NCI-H1694 treated with DMSO at 0.1 percent for 48 hours (cell line): ENCODE measurements around the gene RNF41.
A peak's percentile ranks its signal among the peaks of the same experiment; 100 is the strongest.

ENCODE experiments used
- DNase-seq: peaks from one replicate; lab custom pipeline; 2025; lab: John Stamatoyannopoulos, UW

The RNF41 gene

GRCh38 chr12:56243731-56244181, 22.0 kb upstream of the RNF41 start:
- no peak for DNase-seq

DNA sequence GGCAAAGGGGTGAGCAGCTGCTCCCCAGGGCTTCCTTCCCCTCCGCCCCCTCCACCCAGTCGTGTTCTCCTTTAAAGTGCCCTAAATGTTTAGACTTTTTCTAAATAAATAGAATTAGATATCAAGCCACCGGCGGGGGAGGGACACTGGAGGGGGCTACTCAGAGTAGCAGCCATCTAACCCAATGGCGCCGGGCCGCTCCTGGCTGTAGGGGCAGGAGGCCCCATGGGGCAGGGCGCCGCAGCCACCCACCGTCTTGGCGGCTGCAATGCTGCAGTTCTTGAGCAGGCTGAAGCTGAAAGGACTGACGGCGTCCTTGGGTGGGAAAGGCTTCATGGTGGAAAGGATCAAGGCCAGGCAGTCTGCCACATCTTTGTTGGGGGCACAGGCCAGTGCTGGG, 21.3 kb upstream of the RNF41 start:
- DNase-seq = no peak

- DNase-seq = no peak
Observed at GRCh38 chr12:56241424-56242303, 19.9 kb upstream of the RNF41 start.

DNA sequence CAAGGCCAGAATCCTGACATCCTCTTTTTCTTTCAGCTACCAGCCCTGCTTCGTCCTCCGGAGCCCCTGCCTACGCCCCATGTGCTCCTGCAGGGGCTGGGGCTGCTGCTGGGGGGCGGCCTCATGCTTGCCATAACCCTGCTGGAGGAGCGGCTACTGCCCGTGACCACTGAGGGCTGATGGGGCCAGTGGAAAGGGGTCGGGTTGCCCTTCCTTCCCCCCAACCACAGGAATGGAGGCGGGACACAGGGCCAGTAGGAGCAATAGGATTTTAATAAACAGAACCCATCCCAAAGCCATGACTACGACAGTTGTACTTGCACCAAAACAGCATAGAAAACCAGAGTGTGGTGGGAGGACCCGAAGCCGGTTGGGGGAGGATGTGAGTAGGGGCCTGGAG, 15.8 kb upstream of the RNF41 start:
- no peak for DNase-seq

DNA sequence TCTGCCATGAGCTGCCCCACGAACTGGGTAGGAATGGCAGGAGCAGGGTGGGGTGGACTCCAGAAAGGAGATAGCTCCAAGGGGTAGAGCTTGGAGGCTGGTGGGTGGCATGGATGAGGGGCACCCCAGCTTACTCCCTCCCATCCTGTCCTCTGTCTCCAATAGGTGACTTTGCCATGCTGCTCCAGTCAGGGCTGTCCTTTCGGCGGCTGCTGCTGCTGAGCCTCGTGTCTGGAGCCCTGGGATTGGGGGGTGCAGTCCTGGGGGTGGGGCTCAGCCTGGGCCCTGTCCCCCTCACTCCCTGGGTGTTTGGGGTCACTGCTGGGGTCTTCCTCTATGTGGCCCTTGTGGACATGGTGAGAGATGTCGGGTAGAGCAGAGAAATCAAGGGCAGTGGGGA, 15.3 kb upstream of the RNF41 start:
- no peak for DNase-seq

GRCh38 chr12:56236091-56236490, 14.4 kb upstream of the RNF41 start:
- no peak for DNase-seq

- no peak for DNase-seq
Observed at GRCh38 chr12:56234746-56235436, 13.2 kb upstream of the RNF41 start.

GRCh38 chr12:56231184-56231582, 9.5 kb upstream of the RNF41 start:
- DNase-seq = no peak

DNA sequence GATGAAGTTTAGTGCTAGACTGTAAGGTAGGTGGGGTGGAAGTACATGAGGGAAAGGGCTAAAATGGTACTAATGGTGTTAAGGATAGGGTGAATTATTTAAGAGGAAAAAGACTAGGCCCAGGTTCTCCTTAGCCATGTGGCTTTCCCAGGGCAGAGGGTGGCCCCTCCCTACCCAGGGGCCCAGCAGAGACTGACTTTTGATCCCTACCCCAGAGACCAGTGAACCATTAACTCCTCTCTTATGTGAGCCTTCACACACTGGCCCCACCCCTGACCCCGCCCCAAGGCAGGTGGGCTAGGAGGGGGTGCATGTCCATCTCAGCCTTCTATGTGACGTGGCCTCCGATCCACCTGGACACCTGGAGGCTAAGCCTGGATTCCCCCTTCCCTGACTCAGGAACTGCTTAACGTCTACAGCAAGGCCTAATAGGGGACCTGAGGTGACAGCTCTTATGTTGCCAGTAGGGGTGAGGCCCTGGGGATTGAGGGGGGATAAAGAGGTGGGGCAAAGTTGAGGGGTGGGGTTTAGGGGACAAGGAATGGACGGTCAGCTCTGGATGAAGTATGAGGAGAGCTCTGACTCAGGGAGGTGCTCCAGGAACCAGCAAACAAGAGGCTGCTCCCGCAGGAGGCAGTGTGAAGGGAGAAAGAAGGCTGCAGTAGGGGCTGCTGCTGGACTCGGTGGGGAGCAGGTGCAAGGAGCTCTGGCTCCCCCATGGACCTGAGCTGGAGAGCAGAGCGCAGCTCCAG, 8.9 kb upstream of the RNF41 start:
- no peak for DNase-seq

GRCh38 chr12:56229916-56230431, 8.3 kb upstream of the RNF41 start, which contains the start of gene SLC39A5:
SLC39A5 (plus strand) TSS chr12:56230051; CDS start chr12:56231275, 1,224 bp downstream.
- no peak for DNase-seq

- DNase-seq = no peak
Observed at GRCh38 chr12:56229082-56229481, 7.4 kb upstream of the RNF41 start.

GRCh38 chr12:56224954-56225353, 3.2 kb upstream of the RNF41 start:
- DNase-seq = no peak

DNA sequence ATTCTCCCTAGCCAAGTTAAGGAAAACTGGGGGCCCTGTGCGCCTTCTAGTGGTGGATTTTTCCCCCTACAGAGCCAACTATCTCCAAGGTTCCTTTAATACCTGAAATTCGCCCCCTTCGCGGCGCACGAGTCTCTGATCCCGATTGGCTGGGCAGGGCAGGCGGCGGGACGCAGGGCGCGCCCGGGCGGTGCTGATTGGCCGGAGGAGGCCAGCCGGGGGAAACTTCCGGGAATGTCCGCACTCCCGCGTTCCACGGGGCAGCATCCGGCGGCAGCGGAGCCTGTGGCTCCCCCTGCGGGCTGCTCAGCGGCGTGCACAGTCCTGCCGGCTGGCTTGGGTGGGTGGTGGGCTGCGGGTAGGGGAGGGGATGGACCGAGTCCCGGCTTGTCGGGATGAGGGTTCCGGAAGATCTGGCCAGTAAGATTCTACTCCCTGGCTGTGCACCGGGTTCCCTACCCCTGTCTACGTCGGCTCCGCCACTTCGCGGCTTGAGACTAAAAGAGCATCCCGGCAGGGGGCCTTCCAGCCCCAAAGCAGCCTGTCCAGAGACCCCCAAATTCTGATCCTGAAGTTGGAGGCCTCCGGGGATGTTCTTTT, 2.5 kb upstream of the RNF41 start, which contains the start of gene NABP2:
Gene NABP2 (plus strand): TSS at position 241 of the 600 bp plus-strand sequence. CDS start 515 bp downstream, outside the sequence.
- peak; percentile 86 for DNase-seq

GRCh38 chr12:56223571-56224101, 1.9 kb upstream of the RNF41 start:
- no peak for DNase-seq

DNA sequence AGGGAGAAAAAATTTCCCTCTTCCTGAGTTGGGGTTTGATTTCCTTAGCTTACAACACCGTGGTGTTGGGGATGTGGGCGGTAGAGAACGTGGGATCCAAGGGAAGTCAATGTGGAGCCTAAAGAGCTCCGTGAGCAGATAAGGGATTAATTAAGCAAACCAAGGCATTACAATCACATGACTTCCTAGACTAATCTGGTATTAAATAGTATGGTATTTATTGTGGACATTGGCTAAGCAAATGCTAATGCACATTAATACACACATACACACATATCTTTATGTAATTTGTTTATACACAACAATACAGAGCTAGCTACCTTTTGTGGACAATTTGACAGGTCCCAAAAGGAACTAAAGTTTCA, 791 bp upstream of the RNF41 start:
- DNase-seq = no peak

GRCh38 chr12:56221232-56221756, 428 bp downstream of the RNF41 start:
- DNase-seq = no peak

DNA sequence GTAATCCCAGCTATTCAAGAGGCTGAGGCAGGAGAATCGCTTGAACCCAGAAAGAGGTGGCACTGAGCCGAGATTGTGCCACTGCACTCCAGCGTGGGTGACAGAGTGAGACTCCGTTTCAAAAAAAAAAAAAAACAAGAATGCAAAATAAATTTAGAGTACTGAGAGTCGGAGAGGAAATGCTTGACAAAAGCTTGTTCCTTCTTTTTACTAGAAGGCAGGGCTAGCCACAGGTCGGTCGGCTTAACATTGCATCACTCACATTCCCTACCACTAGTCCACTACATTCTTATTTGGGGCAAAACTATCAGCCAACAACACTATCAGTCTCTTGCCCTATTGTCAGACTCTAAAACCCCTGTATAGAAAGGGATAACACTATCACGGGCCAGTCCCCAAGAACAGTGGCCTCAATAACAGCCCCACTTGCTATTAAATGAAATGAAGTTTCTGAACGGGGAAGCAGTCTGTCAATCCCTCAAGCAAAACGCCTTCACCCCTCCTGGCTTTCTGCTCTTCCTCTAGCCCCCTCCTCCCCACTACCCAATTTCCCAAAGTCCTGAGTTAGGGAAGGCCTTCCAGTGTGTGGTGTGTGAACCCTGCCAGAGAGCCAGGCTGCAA, 1.0 kb downstream of the RNF41 start:
- DNase-seq = no peak

GRCh38 chr12:56219840-56220239, 1.9 kb downstream of the RNF41 start:
- no peak for DNase-seq

GRCh38 chr12:56216461-56216860, 5.3 kb downstream of the RNF41 start:
- no peak for DNase-seq

- DNase-seq = no peak
Observed at GRCh38 chr12:56213878-56214277, 7.8 kb downstream of the RNF41 start.

DNA sequence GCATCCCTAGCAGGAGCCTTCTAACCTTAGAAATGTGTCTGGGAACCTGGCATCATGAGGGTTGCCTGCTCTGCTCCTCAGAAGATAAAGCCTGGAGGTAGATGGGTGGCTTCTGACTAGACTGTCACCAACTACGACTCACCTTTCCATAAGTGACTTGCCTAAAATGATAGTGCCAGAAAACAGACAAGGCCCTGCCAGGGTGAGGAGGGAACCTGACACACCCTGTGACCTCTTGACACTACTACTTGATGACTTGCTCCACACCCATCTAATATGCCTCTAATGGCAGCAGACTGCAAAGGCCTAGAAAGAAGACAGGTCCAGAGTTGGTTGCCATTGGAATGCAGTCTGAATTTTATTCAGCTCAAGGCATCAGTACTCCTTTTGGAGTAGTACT, 9.4 kb downstream of the RNF41 start:
- no peak for DNase-seq
